ENCODE data around the gene COPS8. TPM values are rescaled to one million over a fixed set of nuclear protein-coding genes. Genes with fewer than 3 reads are reported as not detected.
A peak's percentile ranks its signal among the peaks of the same experiment; 100 is the strongest.

COPS8 gene
- 45.9 TPM for polyA plus RNA-seq (2013, experiment 1 of 2)
- 46.7 TPM for polyA plus RNA-seq (2013, experiment 2 of 2)

DNA sequence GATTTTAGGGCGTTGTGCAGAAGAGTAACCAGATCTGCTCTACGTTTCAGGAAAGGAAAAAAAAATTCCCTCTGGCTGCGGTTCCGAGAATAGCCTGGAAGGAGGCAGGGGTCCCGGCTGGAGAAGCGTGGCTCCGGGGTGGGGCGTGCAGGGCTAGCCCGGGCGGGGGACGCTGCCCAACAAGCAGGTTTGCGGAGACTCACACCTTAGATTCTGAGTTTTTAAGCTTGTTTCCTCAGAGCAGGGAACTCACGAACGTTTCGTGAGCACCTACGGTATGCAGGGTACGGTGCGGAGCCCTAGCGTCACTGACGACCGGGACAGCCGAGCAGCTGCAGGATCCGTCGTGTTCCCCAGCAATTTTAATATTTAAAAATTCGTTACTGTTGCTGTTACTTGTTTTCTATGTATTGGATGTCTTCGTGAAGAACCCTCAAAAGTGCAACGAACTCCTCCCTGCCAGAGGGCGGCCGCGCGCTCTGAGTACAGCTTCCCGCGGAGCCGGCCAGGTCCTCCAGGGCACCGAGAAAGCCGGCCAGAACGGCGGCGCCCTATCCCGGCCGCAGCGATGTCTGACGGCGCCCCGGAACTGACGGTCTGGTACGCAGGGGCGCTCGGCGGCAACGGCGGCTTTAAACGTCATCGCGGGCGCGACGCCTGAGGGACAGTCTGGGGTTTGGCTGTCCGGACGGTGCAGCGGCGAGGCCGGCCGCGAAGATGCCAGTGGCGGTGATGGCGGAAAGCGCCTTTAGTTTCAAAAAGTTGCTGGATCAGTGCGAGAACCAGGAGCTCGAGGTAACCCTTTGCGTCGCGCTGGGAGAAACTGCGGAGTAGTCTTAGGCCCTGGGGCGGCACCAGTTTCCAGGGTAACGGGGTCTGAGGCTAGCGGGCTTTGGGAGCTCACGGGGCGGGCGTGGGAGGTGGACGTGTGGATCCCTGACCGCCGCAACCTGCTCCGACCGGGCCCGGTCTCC lies at the start of gene COPS8:
TSS of gene COPS8 (plus strand) at position 642 of the 974 bp plus-strand sequence. CDS start at position 718, 76 bp downstream.
- H3K4me2 ChIP-seq (ENCODE audit: low read length, poor library complexity, severe bottlenecking) = peak within 1 kb of the TSS; percentile 87
- peak within 1 kb of the TSS; percentile 3 for H2AFZ ChIP-seq (ENCODE audit: low read depth, low read length)
- peaks cover 16% of the 10 kb centered on the region for H3K79me1 ChIP-seq (replicated peaks; ENCODE audit: low read length, poor library complexity, severe bottlenecking)
- H3K4ac ChIP-seq (ENCODE audit: low read depth in 1 of 2, low read length in 2 of 2) = peak within 1 kb of the TSS; percentile 13 to 91
- peak within 1 kb of the TSS in 1 of 2 experiments; percentile 23 for H3K23ac ChIP-seq (ENCODE audit: low read length in 2 of 2)
- peak within 1 kb of the TSS; percentile 69 for H4K91ac ChIP-seq (ENCODE audit: low read length)
- no peak within 1 kb of the TSS for H2BK5ac ChIP-seq (ENCODE audit: low read depth, low read length, poor library complexity, severe bottlenecking)
- peak within 1 kb of the TSS in 1 of 2 experiments; percentile 6 for H3K14ac ChIP-seq (ENCODE audit: low read length in 2 of 2)
- peaks cover 5% of the 10 kb centered on the region for H3K4me1 ChIP-seq (ENCODE audit: control insufficient read depth, insufficient read depth, low read depth, low read length)
- peak within 1 kb of the TSS; percentile 74 for H3K27ac ChIP-seq (ENCODE audit: low read length, poor library complexity, severe bottlenecking)
- peak within 1 kb of the TSS; percentile 83 to 92 for H3K4me3 ChIP-seq (ENCODE audit: insufficient read depth in 1 of 2, low read depth in 1 of 2, low read length in 2 of 2)
- H3K9me3 ChIP-seq (ENCODE audit: control insufficient read depth, low read length) = no peaks in the 10 kb centered on the region
- peaks cover 6 to 30% of the 10 kb centered on the region in 2 experiments for H3K36me3 ChIP-seq (ENCODE audit: control insufficient read depth in 1 of 2, insufficient read depth in 2 of 2, low read depth in 1 of 2, low read length in 2 of 2)
- no peak within 1 kb of the TSS for H2BK15ac ChIP-seq (ENCODE audit: low read depth, poor library complexity, severe bottlenecking)
- peak; percentile 96 for DNase-seq
- H2BK120ac ChIP-seq (ENCODE audit: low read depth, low read length) = peak within 1 kb of the TSS; percentile 21
- H3K27me3 ChIP-seq (ENCODE audit: control insufficient read depth in 1 of 2, insufficient read depth in 1 of 2, low read length in 2 of 2) = no peaks in the 10 kb centered on the region
- H4K8ac ChIP-seq (ENCODE audit: low read length) = peak within 1 kb of the TSS; percentile 92
- peak within 1 kb of the TSS; percentile 64 to 90 for H3K18ac ChIP-seq (ENCODE audit: low read depth in 1 of 2, low read length in 2 of 2)
- peak within 1 kb of the TSS in 1 of 2 experiments; percentile 51 for H2BK12ac ChIP-seq (ENCODE audit: low read length in 2 of 2)
- H2AK5ac ChIP-seq (ENCODE audit: low read length, severe bottlenecking) = no peak within 1 kb of the TSS
- peak within 1 kb of the TSS; percentile 96 for H3K9ac ChIP-seq (ENCODE audit: low read length)
- under 1% methylated on average over 82 of the region's 86 CpGs for WGBS

DNA sequence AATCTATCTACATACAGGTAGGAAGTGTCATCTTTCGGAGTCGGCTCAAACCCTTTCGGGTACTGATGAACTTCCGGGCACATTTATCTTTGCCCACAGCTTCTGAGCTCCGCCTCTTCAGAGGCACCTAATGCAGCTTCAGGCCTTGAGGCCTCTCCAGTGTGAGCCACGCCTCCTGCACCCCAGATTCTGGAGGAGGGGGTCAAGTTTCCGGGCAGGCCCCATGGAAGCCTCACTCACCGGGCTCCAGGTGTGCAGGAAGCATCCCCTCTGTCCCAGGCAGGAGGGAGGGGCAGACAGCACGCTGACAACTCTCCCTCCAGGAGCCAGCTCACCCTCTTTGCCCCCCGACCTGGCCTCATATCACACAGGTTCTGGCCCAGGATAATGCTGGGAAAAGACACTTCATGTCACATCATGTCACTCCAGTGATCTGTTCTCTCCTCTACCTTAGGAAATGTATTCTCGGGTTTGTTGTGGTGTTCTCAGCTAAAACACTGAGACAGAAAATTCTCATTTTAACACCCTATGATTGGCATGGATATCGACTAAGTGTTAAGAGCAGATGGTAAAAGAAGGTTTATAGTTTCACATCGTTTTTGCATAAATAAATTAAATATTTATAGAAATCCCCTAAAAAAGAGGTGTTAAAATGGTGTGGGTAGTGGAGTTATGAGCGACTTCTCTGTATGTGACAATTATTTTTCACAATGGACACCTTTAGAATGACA lies 46.2 kb upstream of the COPS8 start:
- no peak overlapping the region for H3K9ac ChIP-seq (ENCODE audit: low read length)

DNA sequence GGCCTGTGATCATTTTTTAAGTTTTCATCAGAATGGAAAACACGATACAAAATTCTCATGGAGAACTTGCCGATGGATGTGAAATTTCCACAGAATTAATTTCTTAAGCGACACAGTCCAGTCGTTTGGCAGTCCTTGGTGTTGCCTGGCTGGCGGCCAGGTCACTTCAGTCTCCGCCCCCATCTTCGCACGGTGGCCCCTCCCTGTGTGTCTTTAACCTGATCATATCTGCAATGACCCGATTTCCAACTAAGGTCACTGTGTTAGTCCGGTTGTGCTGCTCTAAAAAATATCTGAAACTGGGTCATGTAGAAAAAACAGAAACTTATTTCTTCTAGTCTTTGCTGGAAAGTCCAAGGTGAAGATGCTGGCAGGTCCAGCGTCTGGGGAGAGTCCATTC lies 44.5 kb upstream of the COPS8 start:
- no peak overlapping the region for H3K9ac ChIP-seq (ENCODE audit: low read length)
- H3K9me3 ChIP-seq (ENCODE audit: control insufficient read depth, low read length) = peaks cover 3% of the 10 kb centered on the region
- H3K79me1 ChIP-seq (replicated peaks; ENCODE audit: low read length, poor library complexity, severe bottlenecking) = no peaks in the 10 kb centered on the region
- no peak overlapping the region for H2AK5ac ChIP-seq (ENCODE audit: low read length, severe bottlenecking)
- WGBS = 94% methylated on average over 11 of the region's 11 CpGs
- H4K8ac ChIP-seq (ENCODE audit: low read length) = no peak overlapping the region
- no peak overlapping the region for H4K91ac ChIP-seq (ENCODE audit: low read length)
- no peak overlapping the region for H3K27ac ChIP-seq (ENCODE audit: low read length, poor library complexity, severe bottlenecking)
- DNase-seq = no peak
- no peaks in the 10 kb centered on the region for H3K27me3 ChIP-seq (ENCODE audit: control insufficient read depth in 1 of 2, insufficient read depth in 1 of 2, low read length in 2 of 2)
- no peak overlapping the region for H2BK120ac ChIP-seq (ENCODE audit: low read depth, low read length)
- H2BK12ac ChIP-seq (ENCODE audit: low read length in 2 of 2) = no peak overlapping the region
- H3K4me2 ChIP-seq (ENCODE audit: low read length, poor library complexity, severe bottlenecking) = no peak overlapping the region
- H3K4ac ChIP-seq (ENCODE audit: low read depth in 1 of 2, low read length in 2 of 2) = no peak overlapping the region
- no peak overlapping the region for H2BK15ac ChIP-seq (ENCODE audit: low read depth, poor library complexity, severe bottlenecking)
- H2BK5ac ChIP-seq (ENCODE audit: low read depth, low read length, poor library complexity, severe bottlenecking) = no peak overlapping the region
- H2AFZ ChIP-seq (ENCODE audit: low read depth, low read length) = no peak overlapping the region
- no peak overlapping the region for H3K18ac ChIP-seq (ENCODE audit: low read depth in 1 of 2, low read length in 2 of 2)
- H3K4me1 ChIP-seq (ENCODE audit: control insufficient read depth, insufficient read depth, low read depth, low read length) = no peaks in the 10 kb centered on the region
- no peaks in the 10 kb centered on the region for H3K36me3 ChIP-seq (ENCODE audit: control insufficient read depth in 1 of 2, insufficient read depth in 2 of 2, low read depth in 1 of 2, low read length in 2 of 2)
- H3K14ac ChIP-seq (ENCODE audit: low read length in 2 of 2) = no peak overlapping the region
- no peak overlapping the region for H3K23ac ChIP-seq (ENCODE audit: low read length in 2 of 2)
- H3K4me3 ChIP-seq (ENCODE audit: insufficient read depth in 1 of 2, low read depth in 1 of 2, low read length in 2 of 2) = no peak overlapping the region

More for the DNA sequence above, 46.2 kb upstream of the COPS8 start:
- no peak overlapping the region for H2AFZ ChIP-seq (ENCODE audit: low read depth, low read length)
- H3K4ac ChIP-seq (ENCODE audit: low read depth in 1 of 2, low read length in 2 of 2) = no peak overlapping the region
- WGBS = 92% methylated on average over 11 of the region's 14 CpGs
- no peak overlapping the region for H2AK5ac ChIP-seq (ENCODE audit: low read length, severe bottlenecking)
- H3K36me3 ChIP-seq (ENCODE audit: control insufficient read depth in 1 of 2, insufficient read depth in 2 of 2, low read depth in 1 of 2, low read length in 2 of 2) = no peaks in the 10 kb centered on the region
- peak overlapping the region in 1 of 2 experiments; percentile 4 for H3K14ac ChIP-seq (ENCODE audit: low read length in 2 of 2)
- no peaks in the 10 kb centered on the region for H3K4me1 ChIP-seq (ENCODE audit: control insufficient read depth, insufficient read depth, low read depth, low read length)
- no peak overlapping the region for H2BK5ac ChIP-seq (ENCODE audit: low read depth, low read length, poor library complexity, severe bottlenecking)
- H3K23ac ChIP-seq (ENCODE audit: low read length in 2 of 2) = no peak overlapping the region
- H3K27me3 ChIP-seq (ENCODE audit: control insufficient read depth in 1 of 2, insufficient read depth in 1 of 2, low read length in 2 of 2) = no peaks in the 10 kb centered on the region
- H3K18ac ChIP-seq (ENCODE audit: low read depth in 1 of 2, low read length in 2 of 2) = no peak overlapping the region
- no peak overlapping the region for H3K4me3 ChIP-seq (ENCODE audit: insufficient read depth in 1 of 2, low read depth in 1 of 2, low read length in 2 of 2)
- H4K91ac ChIP-seq (ENCODE audit: low read length) = no peak overlapping the region
- H3K9me3 ChIP-seq (ENCODE audit: control insufficient read depth, low read length) = no peaks in the 10 kb centered on the region
- H2BK15ac ChIP-seq (ENCODE audit: low read depth, poor library complexity, severe bottlenecking) = no peak overlapping the region
- no peak for DNase-seq
- no peak overlapping the region for H3K27ac ChIP-seq (ENCODE audit: low read length, poor library complexity, severe bottlenecking)
- no peak overlapping the region for H4K8ac ChIP-seq (ENCODE audit: low read length)
- H2BK120ac ChIP-seq (ENCODE audit: low read depth, low read length) = no peak overlapping the region
- no peak overlapping the region for H3K4me2 ChIP-seq (ENCODE audit: low read length, poor library complexity, severe bottlenecking)
- no peaks in the 10 kb centered on the region for H3K79me1 ChIP-seq (replicated peaks; ENCODE audit: low read length, poor library complexity, severe bottlenecking)
- H2BK12ac ChIP-seq (ENCODE audit: low read length in 2 of 2) = no peak overlapping the region

DNA sequence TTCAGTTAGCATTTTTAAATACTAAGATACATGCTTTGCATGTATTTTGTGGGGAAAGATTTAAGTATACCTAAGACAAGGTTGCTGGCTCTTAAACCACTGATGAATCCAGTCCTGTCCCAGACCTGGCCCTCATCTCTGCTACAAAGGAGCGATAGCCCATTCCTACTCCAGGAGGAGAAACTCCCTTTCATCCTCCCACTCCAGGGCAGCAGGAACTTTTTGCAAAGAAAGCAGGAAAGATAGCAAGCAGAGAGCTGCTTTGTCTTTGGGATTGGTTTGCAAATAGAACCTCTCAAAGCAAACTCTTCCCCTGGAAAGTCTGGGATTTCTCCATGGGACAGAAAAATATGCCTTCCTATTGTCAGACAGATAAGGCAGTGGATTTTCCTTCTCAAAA lies 43.6 kb upstream of the COPS8 start:
- Histone ChIP-seq H3K4ac (ENCODE audit: low read depth in 1 of 2, low read length in 2 of 2) (no peak overlapping the region), H4K8ac (ENCODE audit: low read length) (no peak overlapping the region), H4K91ac (ENCODE audit: low read length) (no peak overlapping the region), H3K14ac (ENCODE audit: low read length in 2 of 2) (no peak overlapping the region), H2AFZ (ENCODE audit: low read depth, low read length) (no peak overlapping the region), H3K27me3 (ENCODE audit: control insufficient read depth in 1 of 2, insufficient read depth in 1 of 2, low read length in 2 of 2) (no peaks in the 10 kb centered on the region), H3K18ac (ENCODE audit: low read depth in 1 of 2, low read length in 2 of 2) (no peak overlapping the region), H2BK5ac (ENCODE audit: low read depth, low read length, poor library complexity, severe bottlenecking) (no peak overlapping the region), H3K4me2 (ENCODE audit: low read length, poor library complexity, severe bottlenecking) (no peak overlapping the region), H2BK15ac (ENCODE audit: low read depth, poor library complexity, severe bottlenecking) (no peak overlapping the region), H3K9ac (ENCODE audit: low read length) (no peak overlapping the region), H3K36me3 (ENCODE audit: control insufficient read depth in 1 of 2, insufficient read depth in 2 of 2, low read depth in 1 of 2, low read length in 2 of 2) (no peaks in the 10 kb centered on the region), H3K79me1 (replicated peaks; ENCODE audit: low read length, poor library complexity, severe bottlenecking) (no peaks in the 10 kb centered on the region), H2AK5ac (ENCODE audit: low read length, severe bottlenecking) (no peak overlapping the region), H2BK12ac (ENCODE audit: low read length in 2 of 2) (no peak overlapping the region), H2BK120ac (ENCODE audit: low read depth, low read length) (no peak overlapping the region), H3K27ac (ENCODE audit: low read length, poor library complexity, severe bottlenecking) (no peak overlapping the region), H3K23ac (ENCODE audit: low read length in 2 of 2) (no peak overlapping the region), H3K9me3 (ENCODE audit: control insufficient read depth, low read length) (peaks cover 11% of the 10 kb centered on the region), H3K4me3 (ENCODE audit: insufficient read depth in 1 of 2, low read depth in 1 of 2, low read length in 2 of 2) (no peak overlapping the region), H3K4me1 (ENCODE audit: control insufficient read depth, insufficient read depth, low read depth, low read length) (no peaks in the 10 kb centered on the region)
- 29% methylated on average over 1 of the region's 1 CpG for WGBS
- DNase-seq = no peak

All from mesenchymal stem cell (in vitro differentiated cells and primary cell).